ENCODE results near the gene SNAPC4.
"Not testable (repeated sequence)": the region's sequence is repeated elsewhere in the genome, so short reads cannot be mapped to it uniquely, and the experiment has no call there.

Gene SNAPC4

GRCh38 chr9:136405904-136406303 lies 5.9 kb upstream of the SNAPC4 start:
- not testable (repeated sequence) for DNase-seq

GRCh38 chr9:136405481-136405880 lies 5.5 kb upstream of the SNAPC4 start:
- DNase-seq = no peak

- DNase-seq = no peak
Observed at GRCh38 chr9:136404801-136405136, 4.8 kb upstream of the SNAPC4 start.

GRCh38 chr9:136403915-136404800 lies 4.2 kb upstream of the SNAPC4 start:
- DNase-seq = no peak

- no peak for DNase-seq
Observed at GRCh38 chr9:136403538-136403914, 3.6 kb upstream of the SNAPC4 start.

GRCh38 chr9:136402067-136402466 lies 2.1 kb upstream of the SNAPC4 start:
- DNase-seq = no peak

GRCh38 chr9:136401173-136401922 lies 1.4 kb upstream of the SNAPC4 start:
- no peak for DNase-seq

GRCh38 chr9:136399176-136400037 lies 563 bp downstream of the SNAPC4 start:
- DNase-seq = no peak

GRCh38 chr9:136398286-136398685 lies 1.7 kb downstream of the SNAPC4 start:
- no peak for DNase-seq

- DNase-seq = no peak
Observed at GRCh38 chr9:136397643-136398042, 2.3 kb downstream of the SNAPC4 start.

- DNase-seq = no peak
Observed at GRCh38 chr9:136396219-136396515, 3.8 kb downstream of the SNAPC4 start.

- DNase-seq = no peak
Observed at GRCh38 chr9:136395345-136396218, 4.4 kb downstream of the SNAPC4 start.

- no peak for DNase-seq
Observed at GRCh38 chr9:136395020-136395340, 5.0 kb downstream of the SNAPC4 start.

GRCh38 chr9:136394312-136395019 lies 5.5 kb downstream of the SNAPC4 start:
- no peak for DNase-seq

GRCh38 chr9:136393531-136393930 lies 6.4 kb downstream of the SNAPC4 start:
- DNase-seq = no peak

GRCh38 chr9:136392538-136393449 lies 7.2 kb downstream of the SNAPC4 start:
- no peak for DNase-seq

GRCh38 chr9:136391737-136392537 lies 8.0 kb downstream of the SNAPC4 start:
- no peak for DNase-seq

- no peak for DNase-seq
Observed at GRCh38 chr9:136389396-136389795, 10.6 kb downstream of the SNAPC4 start.

GRCh38 chr9:136387217-136387616 lies 12.8 kb downstream of the SNAPC4 start:
- no peak for DNase-seq

GRCh38 chr9:136386018-136386417 lies 14.0 kb downstream of the SNAPC4 start:
- DNase-seq = no peak

All from GF-D8 (cell line).